Lung (tissue), 12 donors: ENCODE measurements around the gene PDE9A. TPM values are rescaled to one million over a fixed set of nuclear protein-coding genes. Genes with fewer than 3 reads are reported as not detected.

Experiments
- ATAC-seq: fragments of 200-7000 bp; cut with Tn5 transposase; one replicate; pipeline ENCODE4 v1.9.1; 2020; ENCODE audit warnings: moderate number of reproducible peaks; ENCODE audit not compliant: insufficient read depth, low FRiP score
- DNase-seq, 3 donors: peaks; one replicate each; pipeline ENCODE4 v3.0.0-alpha.2; 2013 to 2017
- H3K27ac ChIP-seq, 2 donors: one replicate each; pipeline ENCODE4 v1.5.1; 2013; ENCODE audit warnings: mild to moderate bottlenecking in 2 of 2, moderate library complexity in 2 of 2, control low read depth in 1 of 2, inconsistent platforms in 1 of 2, low read depth in 1 of 2, low read length in 1 of 2
- H3K27me3 ChIP-seq, 3 donors: one replicate each; pipeline ENCODE4 v1.5.1; 2013; ENCODE audit warnings: low read length in 2 of 3; ENCODE audit not compliant: control insufficient read depth in 3 of 3, insufficient read depth in 3 of 3
- H3K36me3 ChIP-seq, 4 donors: one replicate each; pipeline ENCODE4 v1.5.1; 2013; ENCODE audit warnings: low read length in 4 of 4, mild to moderate bottlenecking in 1 of 4, moderate library complexity in 1 of 4; ENCODE audit not compliant: control insufficient read depth in 4 of 4, insufficient read depth in 4 of 4
- H3K4me1 ChIP-seq, 5 donors: one replicate each; pipeline ENCODE4 v1.5.1; 2013; ENCODE audit warnings: low read length in 5 of 5, mild to moderate bottlenecking in 2 of 5, moderate library complexity in 1 of 5; ENCODE audit not compliant: control insufficient read depth in 5 of 5, insufficient read depth in 5 of 5
- H3K4me3 ChIP-seq: one replicate; pipeline ENCODE4 v1.5.1; 2013; ENCODE audit warnings: mild to moderate bottlenecking, control low read depth, moderate library complexity
- H3K9ac ChIP-seq, 2 donors: one replicate each; pipeline ENCODE4 v1.5.1; 2013; ENCODE audit warnings: low read length in 2 of 2, control low read depth in 1 of 2; ENCODE audit not compliant: insufficient read depth in 1 of 2
- H3K9me3 ChIP-seq, 4 donors: one replicate each; pipeline ENCODE4 v1.5.1; 2013; ENCODE audit warnings: low read length in 3 of 4, mild to moderate bottlenecking in 1 of 4, moderate library complexity in 1 of 4; ENCODE audit not compliant: control insufficient read depth in 4 of 4, insufficient read depth in 3 of 4
- CTCF ChIP-seq: IDR thresholded peaks from 2 replicates; pipeline ENCODE4 v1.5.1; 2012; ENCODE audit warnings: mild to moderate bottlenecking; ENCODE audit errors: control extremely low read depth, extremely low read depth
- WGBS, 2 donors: extraction: QIAGEN DNeasy Blood & Tissue Kit; methylation state at CpG; one replicate each; pipeline ENCODE4 v1.1.7; 2013; 5-methylcytosine and 5-hydroxymethylcytosine counted together
- polyA plus RNA-seq, 2 donors: library from polyadenylated mRNA; stranded (reverse); fragments of 200-250 nt; gene quantifications; one replicate each; pipeline ENCODE4 v1.2.1, GENCODE V29; 2013
- total RNA-seq, 2 donors: library from RNA; depleted of rRNA in 1 of 2; stranded (reverse); fragments of >200 nt in 1 of 2; gene quantifications; one replicate each; pipeline ENCODE4 v1.2.1, GENCODE V29; 2014 to 2021
- donor health status: control.
- donor health status: control.
- donor health status: Bipolar disorder and iron deficiency.
- donor health status: healthy.
- donor health status: DM: yes; HTN: yes; CAD: no.

Gene PDE9A
- total and polyA plus RNA-seq, 4 donors = 5.3 to 17.0 (median 6.9) TPM

DNA sequence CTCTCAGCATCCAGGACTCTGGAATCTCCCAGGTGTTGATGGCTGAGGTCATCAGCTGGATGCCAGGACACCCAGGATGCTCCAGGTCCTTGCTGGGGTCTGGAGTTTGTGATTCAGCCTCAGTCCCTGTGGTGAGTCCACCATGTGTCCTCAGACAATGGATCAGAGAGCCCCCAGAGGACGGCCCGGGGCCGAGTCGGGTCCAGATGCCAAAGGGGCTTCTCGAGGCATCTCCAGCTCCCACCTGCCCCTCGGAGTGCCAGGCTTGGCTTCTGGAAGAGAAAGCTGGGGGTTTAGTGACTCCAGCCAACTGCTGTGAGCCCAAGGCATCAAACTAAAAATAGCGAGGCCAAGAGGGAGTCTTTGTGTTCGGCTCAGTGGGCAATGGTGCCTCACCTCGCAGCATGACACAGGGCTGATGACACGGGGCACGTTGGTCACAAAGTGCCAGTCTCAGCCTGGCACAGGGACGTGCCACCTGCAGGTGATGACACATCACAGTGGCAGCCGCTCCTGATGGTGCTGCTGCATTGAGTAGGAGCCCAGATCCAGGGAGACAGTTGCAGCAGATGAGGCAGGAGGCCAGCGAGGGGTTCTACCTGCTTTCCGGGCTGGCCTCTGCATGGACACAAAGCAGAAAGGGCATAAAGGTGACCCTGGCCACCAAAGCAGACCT is 10.6 kb downstream of the PDE9A start:
- H3K9me3 ChIP-seq = peaks cover 0 to 7% (median 0%) of the 10 kb centered on the region in 4 donors
- H3K4me3 ChIP-seq = no peak overlapping the region
- DNase-seq (no peak), ATAC-seq (no peak)
- WGBS, 2 donors = 94% methylated on average over 15 of the region's 15 CpGs
- H3K27ac ChIP-seq = no peak overlapping the region
- peaks cover 0 to 21% (median 2%) of the 10 kb centered on the region in 5 donors for H3K4me1 ChIP-seq
- H3K27me3 ChIP-seq = no peaks in the 10 kb centered on the region
- TF ChIP-seq CTCF = no peak
- no peak overlapping the region for H3K9ac ChIP-seq
- peaks cover 0 to 8% (median 0%) of the 10 kb centered on the region in 4 donors for H3K36me3 ChIP-seq

- ATAC-seq = no peak
- Histone ChIP-seq H3K9ac (no peak overlapping the region), H3K9me3 (peaks cover 0 to 7% (median 0%) of the 10 kb centered on the region in 4 donors), H3K4me3 (no peak overlapping the region), H3K36me3 (peaks cover 0 to 8% (median 0%) of the 10 kb centered on the region in 4 donors), H3K4me1 (peaks cover 0 to 26% (median 2%) of the 10 kb centered on the region in 5 donors), H3K27me3 (no peaks in the 10 kb centered on the region), H3K27ac (no peak overlapping the region)
- no peak for TF ChIP-seq CTCF
- 93 to 95% methylated on average over 10 of the region's 10 CpGs for WGBS, 2 donors
- DNase-seq = no peak
These were observed 11.2 kb downstream of the PDE9A start for GRCh38 chr21:42664614-42665013.

- H3K4me1 ChIP-seq = peaks cover 0 to 26% (median 2%) of the 10 kb centered on the region in 5 donors
- no peak overlapping the region for H3K9ac ChIP-seq
- H3K36me3 ChIP-seq = peaks cover 0 to 11% (median 0%) of the 10 kb centered on the region in 4 donors
- no peak for DNase-seq
- 78% methylated on average over 8 of the region's 8 CpGs for WGBS, 2 donors
- no peak overlapping the region for H3K27ac ChIP-seq
- TF ChIP-seq CTCF = no peak
- H3K9me3 ChIP-seq = peaks cover 0 to 7% (median 0%) of the 10 kb centered on the region in 4 donors
- ATAC-seq = no peak
- H3K4me3 ChIP-seq = no peak overlapping the region
- H3K27me3 ChIP-seq = no peaks in the 10 kb centered on the region
These were observed 11.6 kb downstream of the PDE9A start for GRCh38 chr21:42665026-42665425.

GRCh38 chr21:42665484-42665883 is 12.1 kb downstream of the PDE9A start:
- WGBS, 2 donors = 96% methylated on average over 13 of the region's 13 CpGs
- Histone ChIP-seq H3K4me1 (peaks cover 0 to 26% (median 2%) of the 10 kb centered on the region in 5 donors), H3K36me3 (peaks cover 0 to 15% (median 0%) of the 10 kb centered on the region in 4 donors), H3K9ac (no peak overlapping the region), H3K4me3 (no peak overlapping the region), H3K9me3 (peaks cover 0 to 7% (median 0%) of the 10 kb centered on the region in 4 donors), H3K27ac (no peak overlapping the region), H3K27me3 (no peaks in the 10 kb centered on the region)
- DNase-seq (no peak), ATAC-seq (no peak)
- no peak for TF ChIP-seq CTCF
